BLaER1 (cell line): ENCODE results near the gene VPS13C.

Source experiments
- H3K27ac ChIP-seq: shearing (Covaris generic); formaldehyde crosslinking; 2 replicates; pipeline ENCODE4 v1.8.1; 2022
- H3K27me3 ChIP-seq: shearing (Covaris generic); formaldehyde crosslinking; 2 replicates; pipeline ENCODE4 v1.8.1; 2022
- H3K36me3 ChIP-seq: shearing (Covaris generic); formaldehyde crosslinking; 2 replicates; pipeline ENCODE4 v1.8.1; 2022
- H3K4me1 ChIP-seq: shearing (Covaris generic); formaldehyde crosslinking; 2 replicates; pipeline ENCODE4 v1.8.1; 2022
- H3K4me2 ChIP-seq: shearing (Covaris generic); formaldehyde crosslinking; 2 replicates; pipeline ENCODE4 v1.8.1; 2022
- H3K4me3 ChIP-seq: shearing (Covaris generic); formaldehyde crosslinking; 2 replicates; pipeline ENCODE4 v1.8.1; 2022
- H3K9ac ChIP-seq: shearing (Covaris generic); formaldehyde crosslinking; 2 replicates; pipeline ENCODE4 v1.8.1; 2022
- H3K9me3 ChIP-seq: shearing (Covaris generic); formaldehyde crosslinking; 2 replicates; pipeline ENCODE4 v1.8.1; 2022
- H4K20me1 ChIP-seq: shearing (Covaris generic); formaldehyde crosslinking; 2 replicates; pipeline ENCODE4 v1.8.1; 2022
- Cebpa-rat ChIP-seq: shearing (Covaris generic); IDR thresholded peaks from 2 replicates; pipeline ENCODE4 v1.8.1; 2022

The VPS13C gene

DNA sequence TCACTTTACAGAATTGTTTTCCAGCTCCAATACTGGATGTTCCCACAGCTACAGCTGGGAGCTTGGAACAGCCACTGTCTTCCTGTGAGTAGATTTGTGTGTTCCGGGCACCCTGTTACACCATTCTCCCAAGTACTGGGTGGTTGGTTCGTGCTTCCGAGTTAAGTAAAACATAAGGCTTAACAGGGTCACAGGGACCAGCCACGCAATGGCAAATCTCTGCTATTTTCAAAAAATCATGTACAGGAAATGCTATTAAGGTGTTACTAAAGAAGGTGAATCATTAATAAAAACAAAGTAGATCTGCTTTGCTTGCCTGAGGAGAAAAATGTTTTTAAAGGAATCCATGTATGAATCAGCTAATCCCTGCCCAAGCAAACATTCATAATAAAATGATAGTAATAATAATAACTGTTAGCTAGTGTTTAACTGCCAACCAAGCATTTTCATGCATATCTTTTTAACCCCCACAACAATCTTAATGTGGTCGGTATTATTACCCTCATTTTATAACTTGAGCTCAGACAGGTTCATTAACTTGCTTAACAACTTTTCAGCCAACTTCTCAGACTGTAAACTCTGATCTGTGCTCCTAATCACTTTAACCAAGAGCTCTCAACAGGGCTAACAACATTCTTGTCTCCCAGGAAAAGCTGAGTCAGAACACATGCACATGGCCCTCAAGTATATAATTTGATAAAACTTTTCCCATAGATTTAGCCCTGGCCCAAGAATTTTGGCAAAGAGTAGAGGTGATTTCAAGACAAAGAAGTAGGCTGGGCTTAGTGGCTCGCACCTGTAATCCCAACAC is 3.8 kb upstream of the VPS13C start:
- no peak for TF ChIP-seq Cebpa-rat
- no peak overlapping the region for H3K4me3 ChIP-seq
- no peak overlapping the region for H3K9ac ChIP-seq
- H3K4me1 ChIP-seq, result peaks cover 36% of the 10 kb centered on the region
- H3K27me3 ChIP-seq, result peaks cover 70% of the 10 kb centered on the region
- H4K20me1 ChIP-seq, result peaks cover 33% of the 10 kb centered on the region
- H3K4me2 ChIP-seq, result no peak overlapping the region
- H3K9me3 ChIP-seq, result no peaks in the 10 kb centered on the region
- H3K36me3 ChIP-seq, result no peaks in the 10 kb centered on the region
- no peak overlapping the region for H3K27ac ChIP-seq

GRCh38 chr15:62060896-62061280 is 641 bp upstream of the VPS13C start:
- Histone ChIP-seq H3K4me2 (peak overlapping the region; percentile 82), H4K20me1 (peaks cover 36% of the 10 kb centered on the region), H3K4me3 (peak overlapping the region; percentile 98), H3K27me3 (peaks cover 38% of the 10 kb centered on the region), H3K4me1 (peaks cover 26% of the 10 kb centered on the region), H3K36me3 (0 out of 2 replicates have a peak, but pooled peaks cover 4% of the 10 kb centered on the region), H3K27ac (no peak overlapping the region), H3K9ac (peak overlapping the region; percentile 93), H3K9me3 (no peaks in the 10 kb centered on the region)
- no peak for TF ChIP-seq Cebpa-rat

GRCh38 chr15:62059816-62060112 is 483 bp downstream of the VPS13C start:
- peaks cover 26% of the 10 kb centered on the region for H3K4me1 ChIP-seq
- H3K9me3 ChIP-seq, result no peaks in the 10 kb centered on the region
- H3K36me3 ChIP-seq, result 0 out of 2 replicates have a peak, but pooled peaks cover 4% of the 10 kb centered on the region
- TF ChIP-seq Cebpa-rat, result no peak
- peaks cover 47% of the 10 kb centered on the region for H4K20me1 ChIP-seq
- peak overlapping the region; percentile 89 for H3K4me2 ChIP-seq
- peaks cover 29% of the 10 kb centered on the region; the same call in 1 of the 2 replicates for H3K27me3 ChIP-seq
- H3K4me3 ChIP-seq, result peak overlapping the region; percentile 98
- peak overlapping the region; percentile 93 for H3K9ac ChIP-seq
- peak overlapping the region; percentile 95 for H3K27ac ChIP-seq

DNA sequence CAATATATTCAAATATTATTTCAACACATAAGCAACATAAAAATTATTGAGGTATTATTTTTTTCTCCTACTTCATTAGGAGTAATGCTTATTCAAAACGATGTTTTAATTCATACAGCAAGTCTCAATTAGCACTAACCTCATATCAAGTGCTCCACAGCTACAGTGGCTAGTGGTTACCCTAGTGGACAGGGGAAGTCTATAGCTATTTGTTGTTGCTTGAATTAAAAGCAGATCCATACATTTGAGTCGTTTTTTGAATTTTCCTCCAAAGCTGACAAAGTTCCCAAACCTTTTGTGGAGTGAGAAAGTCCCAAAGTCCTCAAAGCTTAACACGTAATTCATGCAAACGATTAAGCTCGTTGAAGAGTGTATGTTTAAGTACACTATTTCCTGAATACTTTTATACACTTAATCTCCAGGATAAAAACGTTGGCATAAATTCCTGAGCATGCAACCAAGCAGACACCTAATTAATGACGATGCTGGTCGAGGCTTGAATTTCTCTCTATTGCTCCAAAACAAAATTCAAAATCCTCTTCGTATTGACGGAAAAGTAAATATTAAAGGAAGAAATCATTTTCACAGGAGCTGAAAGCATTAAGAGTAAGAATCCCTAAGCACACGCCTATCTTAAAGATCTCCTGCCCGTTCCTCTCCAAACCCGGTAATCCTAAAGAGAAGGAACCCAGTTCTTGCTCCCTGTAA is 985 bp downstream of the VPS13C start:
- no peak for TF ChIP-seq Cebpa-rat
- H3K4me2 ChIP-seq, result peak overlapping the region; percentile 89
- peaks cover 23% of the 10 kb centered on the region; the same call in 1 of the 2 replicates for H3K27me3 ChIP-seq
- peaks cover 26% of the 10 kb centered on the region for H3K4me1 ChIP-seq
- H3K9ac ChIP-seq, result peak overlapping the region; percentile 93
- no peaks in the 10 kb centered on the region for H3K9me3 ChIP-seq
- H3K27ac ChIP-seq, result peak overlapping the region; percentile 95
- H3K36me3 ChIP-seq, result 0 out of 2 replicates have a peak, but pooled peaks cover 4% of the 10 kb centered on the region
- H3K4me3 ChIP-seq, result peak overlapping the region; percentile 98
- peaks cover 52% of the 10 kb centered on the region for H4K20me1 ChIP-seq

- H3K4me2 ChIP-seq, result peak overlapping the region; percentile 89
- peaks cover 26% of the 10 kb centered on the region for H3K4me1 ChIP-seq
- H3K27ac ChIP-seq, result no peak overlapping the region
- no peak overlapping the region for H3K4me3 ChIP-seq
- peaks cover 18% of the 10 kb centered on the region; the same call in 1 of the 2 replicates for H3K27me3 ChIP-seq
- no peak overlapping the region for H3K9ac ChIP-seq
- 0 out of 2 replicates have a peak, but pooled peaks cover 4% of the 10 kb centered on the region for H3K36me3 ChIP-seq
- no peak for TF ChIP-seq Cebpa-rat
- H3K9me3 ChIP-seq, result no peaks in the 10 kb centered on the region
- H4K20me1 ChIP-seq, result peaks cover 60% of the 10 kb centered on the region
Measured at GRCh38 chr15:62058327-62059028, 1.8 kb downstream of the VPS13C start.

GRCh38 chr15:62057341-62057980 is 2.8 kb downstream of the VPS13C start:
- no peak for TF ChIP-seq Cebpa-rat
- H3K9ac ChIP-seq, result no peak overlapping the region
- H4K20me1 ChIP-seq, result peaks cover 70% of the 10 kb centered on the region
- H3K4me1 ChIP-seq, result peaks cover 30% of the 10 kb centered on the region
- H3K9me3 ChIP-seq, result no peaks in the 10 kb centered on the region
- no peak overlapping the region for H3K27ac ChIP-seq
- peaks cover 13% of the 10 kb centered on the region; the same call in 1 of the 2 replicates for H3K27me3 ChIP-seq
- no peak overlapping the region for H3K4me2 ChIP-seq
- H3K4me3 ChIP-seq, result no peak overlapping the region
- H3K36me3 ChIP-seq, result 0 out of 2 replicates have a peak, but pooled peaks cover 4% of the 10 kb centered on the region

DNA sequence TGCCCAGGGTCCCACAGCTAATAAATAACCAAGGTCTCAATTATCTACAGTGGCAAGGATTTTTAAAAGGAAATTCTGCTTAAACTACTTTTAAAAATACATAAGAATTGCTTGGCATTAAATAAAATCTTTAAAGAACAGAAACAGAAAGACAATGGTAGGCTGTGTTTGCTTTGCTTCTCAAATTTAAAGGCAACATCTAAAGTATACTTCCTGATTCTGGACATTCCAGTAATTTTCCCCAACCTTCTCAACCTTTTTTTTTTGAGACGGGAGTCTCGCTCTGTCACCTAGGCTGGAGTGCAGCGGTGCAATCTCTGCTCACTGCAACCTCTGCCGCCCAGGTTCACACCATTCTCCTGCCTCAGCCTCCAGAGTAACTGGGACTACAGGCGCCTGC is 5.3 kb downstream of the VPS13C start:
- no peaks in the 10 kb centered on the region for H3K27me3 ChIP-seq
- TF ChIP-seq Cebpa-rat, result no peak
- H3K4me3 ChIP-seq, result no peak overlapping the region
- peaks cover 21% of the 10 kb centered on the region for H3K4me1 ChIP-seq
- no peak overlapping the region for H3K27ac ChIP-seq
- no peak overlapping the region for H3K9ac ChIP-seq
- H4K20me1 ChIP-seq, result peaks cover 95% of the 10 kb centered on the region
- no peak overlapping the region for H3K4me2 ChIP-seq
- 0 out of 2 replicates have a peak, but pooled peaks cover 4% of the 10 kb centered on the region for H3K36me3 ChIP-seq
- H3K9me3 ChIP-seq, result peaks cover 10% of the 10 kb centered on the region; the same call in 1 of the 2 replicates

DNA sequence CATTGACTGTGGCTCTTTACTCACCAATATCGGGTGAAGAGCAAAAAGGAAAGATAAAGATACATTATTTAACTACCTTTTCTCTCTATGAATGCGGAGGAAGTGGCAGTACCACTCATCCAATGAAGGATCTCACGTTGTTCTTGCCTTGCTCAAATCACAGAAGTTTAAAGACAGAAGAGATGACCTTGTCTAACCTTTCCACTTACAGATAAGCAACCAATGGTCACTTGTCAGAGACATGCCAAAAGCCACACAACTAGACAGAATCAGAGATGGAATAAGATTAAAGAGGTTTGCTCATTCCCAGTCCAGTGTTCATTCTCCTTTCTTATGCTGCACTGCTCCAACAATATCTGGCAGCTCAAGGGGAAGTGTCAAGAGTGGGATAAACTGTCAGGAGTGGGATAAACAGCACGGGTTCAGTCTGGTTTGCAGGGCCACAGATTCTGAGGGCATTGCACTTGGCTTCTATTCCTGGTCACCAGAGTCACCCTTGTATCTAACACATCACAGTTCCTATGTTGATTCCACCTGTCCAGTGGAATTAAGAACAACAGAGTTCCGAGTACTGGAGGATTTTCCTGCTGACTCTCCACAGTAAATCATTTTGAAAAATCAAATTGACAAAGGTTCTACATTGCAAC is 6.7 kb downstream of the VPS13C start:
- Histone ChIP-seq H3K9ac (no peak overlapping the region), H3K4me3 (no peak overlapping the region), H3K27me3 (no peaks in the 10 kb centered on the region), H3K4me2 (no peak overlapping the region), H3K36me3 (0 out of 2 replicates have a peak, but pooled peaks cover 4% of the 10 kb centered on the region), H3K27ac (no peak overlapping the region), H3K9me3 (peaks cover 11% of the 10 kb centered on the region; the same call in 1 of the 2 replicates), H3K4me1 (peaks cover 11% of the 10 kb centered on the region), H4K20me1 (peaks cover 85% of the 10 kb centered on the region)
- TF ChIP-seq Cebpa-rat, result no peak

GRCh38 chr15:62052713-62053112 is 7.5 kb downstream of the VPS13C start:
- Histone ChIP-seq H3K9me3 (peaks cover 11% of the 10 kb centered on the region; the same call in 1 of the 2 replicates), H3K36me3 (0 out of 2 replicates have a peak, but pooled peaks cover 4% of the 10 kb centered on the region), H3K27ac (no peak overlapping the region), H3K4me1 (peaks cover 4% of the 10 kb centered on the region), H3K4me3 (no peak overlapping the region), H3K4me2 (no peak overlapping the region; the same call in 1 of the 2 replicates), H3K27me3 (no peaks in the 10 kb centered on the region), H4K20me1 (peaks cover 78% of the 10 kb centered on the region), H3K9ac (no peak overlapping the region)
- no peak for TF ChIP-seq Cebpa-rat
